IgD-negative memory B cell (primary cell): ENCODE data around the gene AKAP10. TPM values are rescaled to one million over a fixed set of nuclear protein-coding genes. Genes with fewer than 3 reads are reported as not detected.
"Not testable (repeated sequence)": the region's sequence is repeated elsewhere in the genome, so short reads cannot be mapped to it uniquely, and the experiment has no call there.

ENCODE experiments used
- H3K27ac Mint-ChIP-seq, 3 donors: one replicate each; pipeline ENCODE4 v1.8.0; 2020 to 2022; ENCODE audit warnings: mild to moderate bottlenecking in 3 of 3, mixed read lengths in 3 of 3, moderate library complexity in 1 of 3
- H3K27me3 Mint-ChIP-seq: one replicate; pipeline ENCODE4 v1.8.0; 2021; ENCODE audit warnings: mixed read lengths
- H3K36me3 Mint-ChIP-seq: one replicate; pipeline ENCODE4 v1.8.0; 2020; ENCODE audit warnings: mild to moderate bottlenecking, mixed read lengths
- H3K4me1 Mint-ChIP-seq, 3 donors: one replicate each; pipeline ENCODE4 v1.8.0; 2020 to 2022; ENCODE audit warnings: mixed read lengths in 3 of 3, mild to moderate bottlenecking in 1 of 3
- H3K4me3 Mint-ChIP-seq, 4 donors: one replicate each; pipeline ENCODE4 v1.8.0; 2020 to 2022; ENCODE audit warnings: mild to moderate bottlenecking in 4 of 4, mixed read lengths in 4 of 4, moderate library complexity in 3 of 4
- H3K9me3 Mint-ChIP-seq, 3 donors: one replicate each; pipeline ENCODE4 v1.8.0; 2020 to 2021; ENCODE audit warnings: mixed read lengths in 3 of 3, mild to moderate bottlenecking in 1 of 3
- polyA plus RNA-seq: library from polyadenylated mRNA; unstranded; fragments of 300-500 nt; fragmentation: Illumina TruSeq; gene quantifications from one replicate; pipeline ENCODE4 v1.2.3, GENCODE V29; 2021

The AKAP10 gene
- polyA plus RNA-seq, 1 donor from 2014 or later, result 26.7 TPM

- H3K27ac Mint-ChIP-seq, result no peak overlapping the region
- peaks cover 15% of the 10 kb centered on the region for H3K27me3 Mint-ChIP-seq
- peak overlapping the region in 1 of 4 donors; percentile 7 for H3K4me3 Mint-ChIP-seq
- peaks cover 0 to 7% (median 6%) of the 10 kb centered on the region in 3 donors for H3K4me1 Mint-ChIP-seq
- H3K9me3 Mint-ChIP-seq, result no peaks in the 10 kb centered on the region
- H3K36me3 Mint-ChIP-seq, result no peaks in the 10 kb centered on the region
Measured at GRCh38 chr17:19877364-19877945, 100.2 kb downstream of the AKAP10 start.

- no peak overlapping the region for H3K27ac Mint-ChIP-seq
- peaks cover 0 to 7% (median 6%) of the 10 kb centered on the region in 3 donors for H3K4me1 Mint-ChIP-seq
Measured at GRCh38 chr17:19876529-19877161, 101.0 kb downstream of the AKAP10 start.

GRCh38 chr17:19874256-19874655 is 103.4 kb downstream of the AKAP10 start:
- Mint-ChIP-seq H3K27me3 (peaks cover 15% of the 10 kb centered on the region), H3K4me3 (no peak overlapping the region), H3K27ac (no peak overlapping the region), H3K9me3 (no peaks in the 10 kb centered on the region), H3K36me3 (no peaks in the 10 kb centered on the region), H3K4me1 (peaks cover 0 to 7% (median 6%) of the 10 kb centered on the region in 3 donors)

More at GRCh38 chr17:19876529-19877161, 101.0 kb downstream of the AKAP10 start:
- H3K36me3 Mint-ChIP-seq, result no peaks in the 10 kb centered on the region
- H3K9me3 Mint-ChIP-seq, result no peaks in the 10 kb centered on the region
- H3K4me3 Mint-ChIP-seq, result peak overlapping the region in 2 of 4 donors; percentile 7 to 69
- peaks cover 15% of the 10 kb centered on the region for H3K27me3 Mint-ChIP-seq

GRCh38 chr17:19873346-19873745 is 104.3 kb downstream of the AKAP10 start:
- Mint-ChIP-seq H3K27ac (no peak overlapping the region), H3K4me3 (peak overlapping the region in 1 of 4 donors; percentile 2), H3K4me1 (peaks cover 0 to 9% (median 6%) of the 10 kb centered on the region in 3 donors), H3K27me3 (peaks cover 11% of the 10 kb centered on the region), H3K36me3 (no peaks in the 10 kb centered on the region), H3K9me3 (no peaks in the 10 kb centered on the region)

- Mint-ChIP-seq H3K36me3 (peaks cover 2% of the 10 kb centered on the region), H3K4me1 (peaks cover 0 to 5% (median 0%) of the 10 kb centered on the region in 3 donors), H3K4me3 (peak overlapping the region; percentile 65 to 83 (median 68)), H3K27me3 (no peaks in the 10 kb centered on the region), H3K9me3 (no peaks in the 10 kb centered on the region), H3K27ac (no peak overlapping the region)
Measured at GRCh38 chr17:19868079-19868395, 109.6 kb downstream of the AKAP10 start.

GRCh38 chr17:19867329-19868078 is 110.1 kb downstream of the AKAP10 start, which contains the start of gene ULK2:
ULK2 (minus strand) TSS chr17:19867936; CDS start chr17:19867417, 519 bp downstream.
- Mint-ChIP-seq H3K27me3 (no peaks in the 10 kb centered on the region), H3K4me3 (peak within 1 kb of the TSS; percentile 76 to 92 (median 85)), H3K9me3 (no peaks in the 10 kb centered on the region), H3K27ac (no peak within 1 kb of the TSS), H3K4me1 (peaks cover 0 to 5% (median 0%) of the 10 kb centered on the region in 3 donors), H3K36me3 (peaks cover 3% of the 10 kb centered on the region)

GRCh38 chr17:19867079-19867328 is 110.6 kb downstream of the AKAP10 start:
- Mint-ChIP-seq H3K36me3 (peaks cover 3% of the 10 kb centered on the region), H3K27me3 (no peaks in the 10 kb centered on the region), H3K9me3 (no peaks in the 10 kb centered on the region), H3K27ac (no peak overlapping the region), H3K4me3 (peak overlapping the region; percentile 76 to 92 (median 85)), H3K4me1 (peaks cover 0 to 5% (median 0%) of the 10 kb centered on the region in 3 donors)

GRCh38 chr17:19865021-19865420 is 112.6 kb downstream of the AKAP10 start:
- peaks cover 3% of the 10 kb centered on the region for H3K36me3 Mint-ChIP-seq
- no peaks in the 10 kb centered on the region for H3K27me3 Mint-ChIP-seq
- H3K27ac Mint-ChIP-seq, result no peak overlapping the region
- H3K4me1 Mint-ChIP-seq, result peaks cover 0 to 5% (median 0%) of the 10 kb centered on the region in 3 donors
- no peaks in the 10 kb centered on the region for H3K9me3 Mint-ChIP-seq
- peak overlapping the region in 1 of 4 donors; percentile 72 for H3K4me3 Mint-ChIP-seq

- H3K36me3 Mint-ChIP-seq, H3K27ac Mint-ChIP-seq, H3K27me3 Mint-ChIP-seq, H3K9me3 Mint-ChIP-seq, H3K4me1 Mint-ChIP-seq, H3K4me3 Mint-ChIP-seq: not testable (repeated sequence)
Measured at GRCh38 chr17:19860647-19861177, 116.9 kb downstream of the AKAP10 start.

- Mint-ChIP-seq H3K36me3 (peaks cover 2% of the 10 kb centered on the region), H3K4me1 (no peaks in the 10 kb centered on the region), H3K4me3 (no peak overlapping the region), H3K9me3 (no peaks in the 10 kb centered on the region), H3K27ac (peak overlapping the region in 1 of 3 donors; percentile 2), H3K27me3 (no peaks in the 10 kb centered on the region)
Measured at GRCh38 chr17:19857640-19858039, 120.0 kb downstream of the AKAP10 start.

Other genes with a start within 250 kb of the AKAP10 start
- not detected for gene ALDH3A1, start 229.5 kb downstream of the AKAP10 start, polyA plus RNA-seq
- 1.8 TPM for gene ULK2, start 109.9 kb downstream of the AKAP10 start, polyA plus RNA-seq
- gene SPECC1, start 31.5 kb upstream of the AKAP10 start, polyA plus RNA-seq, result 4.1 TPM